SK-MEL-5 (cell line): Measurements from ENCODE around the gene TARBP2. TPM values are rescaled to one million over a fixed set of nuclear protein-coding genes. Genes with fewer than 3 reads are reported as not detected.

Experiments
- DNase-seq: peaks from one replicate; pipeline ENCODE4 v3.0.0-alpha.2; 2016; ENCODE audit warnings: low read depth, low spot score
- in situ Hi-C: cut with HindIII; loops from 2 replicates; pipeline ENCODE4 v1.10.0; 2016; ENCODE audit warnings: low sequenced_read_pairs, high pct_unique_total_duplicates, low pct_unique_long_range_greater_than_20kb
- total RNA-seq: library from RNA; depleted of rRNA; stranded (reverse); fragments of >200 nt; shearing (Covaris generic); gene quantifications from 2 replicates; pipeline ENCODE4 v1.2.3, GENCODE V29; 2014

TARBP2 gene
- total RNA-seq, 1 experiment from 2014 or later: 62.8 TPM

GRCh38 chr12:53504004-53504920 lies 3.2 kb downstream of the TARBP2 start:
- in situ Hi-C loops: no loop called here
- DNase-seq: peak; percentile 23

GRCh38 chr12:53505086-53505485 lies 4.0 kb downstream of the TARBP2 start:
- in situ Hi-C loops: no loop called here
- no peak for DNase-seq

GRCh38 chr12:53505555-53506449 lies 4.7 kb downstream of the TARBP2 start:
- in situ Hi-C loops: no loop called here
- DNase-seq: no peak

- no peak for DNase-seq
- in situ Hi-C loops: no loop called here
These were observed 5.3 kb downstream of the TARBP2 start for GRCh38 chr12:53506450-53506785.

- in situ Hi-C loops: no loop called here
- no peak for DNase-seq
These were observed 6.0 kb downstream of the TARBP2 start, which contains the start of gene NPFF for GRCh38 chr12:53506881-53507602. TSS of gene NPFF (minus strand) at chr12:53507484. CDS start at chr12:53507474, 10 bp downstream.

GRCh38 chr12:53507603-53507885 lies 6.5 kb downstream of the TARBP2 start:
- in situ Hi-C loops: no loop called here
- no peak for DNase-seq

- DNase-seq: peak; percentile 91
- in situ Hi-C loops: no loop called here
These were observed 7.6 kb downstream of the TARBP2 start for GRCh38 chr12:53508534-53509170.

GRCh38 chr12:53510181-53510812 lies 9.2 kb downstream of the TARBP2 start:
- no peak for DNase-seq
- in situ Hi-C loops: no loop called here

- in situ Hi-C loops: no loop called here
- DNase-seq: no peak
These were observed 12.8 kb downstream of the TARBP2 start for GRCh38 chr12:53513712-53514410.

- in situ Hi-C loops: no loop called here
- DNase-seq: no peak
These were observed 13.7 kb downstream of the TARBP2 start for GRCh38 chr12:53514628-53515290.

GRCh38 chr12:53515291-53515680 lies 14.2 kb downstream of the TARBP2 start:
- in situ Hi-C loops: no loop called here
- no peak for DNase-seq

GRCh38 chr12:53516758-53517455 lies 15.8 kb downstream of the TARBP2 start:
- in situ Hi-C loops: no loop called here

GRCh38 chr12:53518381-53518780 lies 17.3 kb downstream of the TARBP2 start:
- in situ Hi-C loops: no loop called here
- DNase-seq: no peak

More at GRCh38 chr12:53516758-53517455, 15.8 kb downstream of the TARBP2 start:
- no peak for DNase-seq

GRCh38 chr12:53523131-53523530 lies 22.0 kb downstream of the TARBP2 start:
- no peak for DNase-seq
- in situ Hi-C loops: no loop called here

- in situ Hi-C loops: no loop called here
- DNase-seq: no peak
These were observed 23.4 kb downstream of the TARBP2 start for GRCh38 chr12:53524476-53524875.

- in situ Hi-C loops: no loop called here
- DNase-seq: no peak
These were observed 29.0 kb downstream of the TARBP2 start for GRCh38 chr12:53530061-53530460.
